ENCODE measurements around the gene GPR161. TPM values are rescaled to one million over a fixed set of nuclear protein-coding genes. Genes with fewer than 3 reads are reported as not detected.
"Not testable (repeated sequence)": the region's sequence is repeated elsewhere in the genome, so short reads cannot be mapped to it uniquely, and the experiment has no call there.

GPR161 gene
- total RNA-seq (2014; rRNA removed; shearing (Covaris generic)) = 9.2 and 15.2 TPM in 2 replicates

GRCh38 chr1:168136709-168137514, at the start of gene GPR161:
Gene GPR161, minus strand, starts transcription at chr1:168136930. Its CDS starts 32,080 bp downstream, at chr1:168104850.
- DNase-seq (ENCODE audit: low read depth) = peak; percentile 70

GRCh38 chr1:168181063-168181720, 44.5 kb upstream of the GPR161 start:
- DNase-seq (ENCODE audit: low read depth) = not testable (repeated sequence)

- no peak for DNase-seq (ENCODE audit: low read depth)
Observed at GRCh38 chr1:168180148-168180524, 43.4 kb upstream of the GPR161 start.

GRCh38 chr1:168179438-168180147, 42.9 kb upstream of the GPR161 start:
- DNase-seq (ENCODE audit: low read depth) = peak; percentile 49

- peak; percentile 99 for DNase-seq (ENCODE audit: low read depth)
Observed at GRCh38 chr1:168178638-168179437, 42.1 kb upstream of the GPR161 start, which contains the start of gene TIPRL. Gene TIPRL, plus strand, starts transcription at chr1:168178962. Its CDS starts 116 bp downstream, at chr1:168179078.

GRCh38 chr1:168178227-168178637, 41.5 kb upstream of the GPR161 start:
- DNase-seq (ENCODE audit: low read depth) = no peak

- DNase-seq (ENCODE audit: low read depth) = no peak
Observed at GRCh38 chr1:168172250-168172915, 35.7 kb upstream of the GPR161 start.

GRCh38 chr1:168170564-168171508, 34.1 kb upstream of the GPR161 start:
- peak; percentile 75 for DNase-seq (ENCODE audit: low read depth)

- no peak for DNase-seq (ENCODE audit: low read depth)
Observed at GRCh38 chr1:168167806-168168205, 31.1 kb upstream of the GPR161 start.

- DNase-seq (ENCODE audit: low read depth) = peak; percentile 13
Observed at GRCh38 chr1:168164771-168165170, 28.0 kb upstream of the GPR161 start.

- no peak for DNase-seq (ENCODE audit: low read depth)
Observed at GRCh38 chr1:168163670-168164069, 26.9 kb upstream of the GPR161 start.

- peak; percentile 42 for DNase-seq (ENCODE audit: low read depth)
Observed at GRCh38 chr1:168161459-168161858, 24.7 kb upstream of the GPR161 start.

GRCh38 chr1:168159979-168160378, 23.2 kb upstream of the GPR161 start:
- DNase-seq (ENCODE audit: low read depth) = no peak

- no peak for DNase-seq (ENCODE audit: low read depth)
Observed at GRCh38 chr1:168159251-168159650, 22.5 kb upstream of the GPR161 start.

GRCh38 chr1:168157638-168158037, 20.9 kb upstream of the GPR161 start:
- DNase-seq (ENCODE audit: low read depth) = no peak

GRCh38 chr1:168155910-168156309, 19.2 kb upstream of the GPR161 start:
- DNase-seq (ENCODE audit: low read depth) = no peak

GRCh38 chr1:168154707-168155106, 18.0 kb upstream of the GPR161 start:
- DNase-seq (ENCODE audit: low read depth) = not testable (repeated sequence)

GRCh38 chr1:168151935-168152334, 15.2 kb upstream of the GPR161 start:
- DNase-seq (ENCODE audit: low read depth) = no peak

GRCh38 chr1:168150283-168150682, 13.6 kb upstream of the GPR161 start:
- DNase-seq (ENCODE audit: low read depth) = no peak

GRCh38 chr1:168148916-168149315, 12.2 kb upstream of the GPR161 start:
- no peak for DNase-seq (ENCODE audit: low read depth)
